Activated effector memory CD4-positive, alpha-beta T cell treated with Interleukin-2 at 50 U/mL for 16 hours (primary cell): Measurements from ENCODE around the gene MUL1.

Experiments used
- DNase-seq: peaks from one replicate; pipeline ENCODE4 v3.0.0-alpha.2; 2020

The MUL1 gene

DNA sequence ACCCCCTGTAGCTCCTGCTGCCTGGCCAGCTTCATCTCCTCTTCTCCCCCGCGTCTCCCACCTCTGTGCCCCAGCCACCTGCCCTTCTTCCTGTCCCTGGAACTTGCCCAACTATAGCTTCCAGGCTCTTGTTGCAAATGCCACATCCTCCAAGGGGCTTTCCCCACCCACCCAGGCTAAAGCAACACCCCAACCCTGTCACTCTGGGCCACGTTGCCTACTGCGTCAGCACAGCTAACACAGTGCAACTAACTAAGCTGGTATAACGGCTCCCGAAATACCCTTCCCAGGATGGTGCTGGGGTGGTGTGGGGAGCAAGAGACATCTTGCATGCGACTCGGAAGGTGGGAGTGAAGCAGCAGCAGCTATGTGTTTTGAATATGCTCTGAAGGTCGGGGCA is 41.7 kb downstream of the MUL1 start:
- no peak for DNase-seq

DNA sequence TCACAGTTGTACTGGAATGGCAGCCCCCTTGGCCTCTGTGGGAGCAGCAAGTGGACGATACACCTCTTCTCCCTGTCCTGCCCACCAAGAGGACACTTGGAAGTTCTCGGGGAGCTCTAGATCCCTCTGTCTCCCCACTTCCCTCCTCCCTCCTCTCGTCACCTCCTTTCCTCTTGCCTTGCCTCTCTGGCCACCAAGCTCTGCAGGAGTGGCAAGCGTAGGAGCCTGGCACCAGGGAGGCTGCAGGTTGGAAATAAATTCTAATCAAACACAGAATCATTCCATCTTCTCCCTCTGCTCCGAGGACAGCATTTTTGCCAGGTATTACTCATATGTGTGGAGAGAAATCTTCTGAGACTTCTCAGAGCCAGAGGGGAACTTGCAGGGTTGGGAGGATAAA is 42.8 kb downstream of the MUL1 start:
- DNase-seq, result no peak

DNA sequence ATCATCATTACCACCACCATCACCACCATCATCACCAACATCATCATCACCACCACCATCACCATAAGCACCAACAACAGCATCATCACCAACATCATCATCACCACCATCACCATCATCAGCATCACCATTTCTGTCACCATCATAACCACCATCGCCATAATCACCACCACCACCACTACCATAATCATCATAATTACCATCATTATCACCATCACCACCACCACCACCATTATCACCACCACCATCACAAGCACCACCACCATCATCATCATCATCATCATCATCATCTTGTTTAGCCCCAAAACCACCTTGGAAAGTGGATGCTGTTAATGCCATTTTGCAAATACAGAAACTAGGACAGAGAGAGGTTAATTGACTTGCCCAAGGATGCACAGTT is 44.4 kb downstream of the MUL1 start:
- DNase-seq, result no peak

- no peak for DNase-seq
These were observed 45.6 kb downstream of the MUL1 start for GRCh38 chr1:20462397-20462796.

DNA sequence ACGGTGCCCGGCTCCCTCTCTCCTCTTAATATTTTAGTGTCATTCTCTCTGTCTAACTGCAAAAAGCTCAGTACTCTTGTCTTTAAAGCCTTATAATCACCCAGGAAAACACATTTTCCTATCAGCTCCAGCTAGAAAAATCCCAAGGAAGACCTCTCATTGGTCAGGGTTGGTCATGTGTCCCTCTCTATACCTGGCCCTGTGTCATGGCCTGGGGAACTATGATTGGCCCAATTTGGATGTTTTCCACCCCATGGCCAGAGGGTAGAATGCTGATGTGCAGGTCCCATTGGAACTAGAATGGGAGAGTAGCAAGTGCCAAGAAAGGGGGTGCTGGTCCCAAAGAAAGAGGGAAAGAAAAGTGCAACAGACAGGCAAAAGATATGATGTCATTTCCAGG is 49.2 kb downstream of the MUL1 start:
- DNase-seq, result no peak

GRCh38 chr1:20454004-20454403 is 53.9 kb downstream of the MUL1 start:
- DNase-seq, result no peak

GRCh38 chr1:20449735-20450311 is 58.1 kb downstream of the MUL1 start:
- DNase-seq, result no peak
